ENCODE measurements around the gene GALNT15. TPM values are rescaled to one million over a fixed set of nuclear protein-coding genes. Genes with fewer than 3 reads are reported as not detected.

Gene GALNT15
- total and polyA plus RNA-seq, 2 of the 4 experiments (the other 2 are of a cell fraction) = 12.8 to 19.7 TPM

DNA sequence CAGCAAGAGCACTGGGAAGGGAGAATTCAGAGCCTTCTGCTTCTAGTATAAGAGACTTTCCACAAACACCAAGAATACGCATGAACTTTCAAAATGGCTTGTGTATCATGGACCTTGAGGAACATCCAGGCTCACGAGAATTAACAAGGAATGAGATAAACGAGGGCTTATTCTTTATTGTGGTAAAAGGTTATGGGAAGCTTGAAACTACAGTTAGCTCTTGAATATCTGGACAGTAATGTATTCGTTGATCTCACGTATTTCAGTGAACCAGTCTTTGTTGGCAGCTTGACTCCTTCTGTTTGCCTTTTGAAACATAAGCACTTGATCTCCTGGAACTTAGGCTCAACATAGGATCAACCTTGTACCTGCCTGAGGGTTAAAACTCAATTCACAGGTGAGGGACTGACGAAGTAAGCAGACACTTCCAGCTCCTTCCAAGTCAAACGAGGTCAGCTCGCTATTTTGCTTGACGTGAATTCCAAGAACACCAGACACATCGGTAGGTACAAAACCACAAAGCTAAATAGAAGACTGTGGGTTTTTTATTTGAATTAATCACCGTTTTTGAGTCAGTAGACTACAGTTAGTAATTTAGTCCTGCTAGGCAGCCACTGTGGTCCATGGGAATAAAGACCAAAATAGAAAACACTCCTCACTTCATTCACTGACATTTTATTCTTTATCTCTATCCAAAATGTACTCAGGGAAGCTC lies 30.8 kb downstream of the GALNT15 start:
- H3K27ac ChIP-seq (ENCODE audit: insufficient read depth, low read length) = no peak overlapping the region
- H2AFZ ChIP-seq (replicated peaks; ENCODE audit: low read length, poor library complexity) = no peak overlapping the region
- peak overlapping the region; percentile 7 for H2BK5ac ChIP-seq (ENCODE audit: low read depth, low read length, poor library complexity, severe bottlenecking)
- H3K36me3 ChIP-seq (ENCODE audit: control insufficient read depth, insufficient read depth, low read length) = peaks cover 37% of the 10 kb centered on the region
- ChIA-PET POLR2A (ENCODE audit: unreplicated experiment) (no interaction called here), CTCF (interaction anchor here (1.0 to 1.2 kb wide), 2 partner anchors 24 to 389 kb away, joined by 3 to 4 read pairs; no protein-coding TSS in a partner anchor)
- peaks cover 13% of the 10 kb centered on the region; the same call in 1 of the 2 replicates for H3K4me1 ChIP-seq (ENCODE audit: control insufficient read depth, insufficient read depth, low read length)
- no peak overlapping the region for H3K4me2 ChIP-seq (ENCODE audit: low read depth, low read length)
- in situ Hi-C loops (cut with MboI; ENCODE audit: low sequenced_read_pairs) (no loop called here), intact Hi-C loops (cut with micrococcal nuclease) (no loop called here), dilution Hi-C loops (cut with HindIII; ENCODE audit: low sequenced_read_pairs, unreplicated experiment) (no loop called here)
- H3K18ac ChIP-seq (ENCODE audit: low read depth, low read length) = no peak overlapping the region
- H2AK9ac ChIP-seq (replicated peaks; ENCODE audit: low read depth, low read length, poor library complexity) = no peak overlapping the region
- no peak overlapping the region for H3K9ac ChIP-seq (ENCODE audit: low read depth, low read length)
- BruUV-seq (replicated peaks) = no TSS peak
- peak overlapping the region; percentile 13; the same call in 1 of the 2 replicates for H3K14ac ChIP-seq (replicated peaks; ENCODE audit: low read depth, low read length)
- peak overlapping the region; percentile 4; the same call in 1 of the 2 replicates for H4K91ac ChIP-seq (ENCODE audit: insufficient read depth, low read depth, low read length)
- no peaks in the 10 kb centered on the region for H3K27me3 ChIP-seq (ENCODE audit: control insufficient read depth, insufficient read depth, low read length)
- no peaks in the 10 kb centered on the region for H3K79me1 ChIP-seq (ENCODE audit: low read depth in 1 of 2, low read length in 2 of 2)
- H2BK20ac ChIP-seq (ENCODE audit: low read depth, low read length) = peak overlapping the region; percentile 11; the same call in 1 of the 2 replicates
- no peak overlapping the region; the same call in 1 of the 2 replicates for H2AK5ac ChIP-seq (ENCODE audit: low read depth, low read length)
- H2BK120ac ChIP-seq (ENCODE audit: low read depth, low read length) = peak overlapping the region; percentile 21
- H3K9me1 ChIP-seq (ENCODE audit: insufficient read depth, low read length) = peaks cover 18% of the 10 kb centered on the region
- DNase-seq = peak; percentile 56
- no peak for ATAC-seq (ENCODE audit: low read depth)
- no peaks in the 10 kb centered on the region for H4K20me1 ChIP-seq (ENCODE audit: insufficient read depth, low read length)
- 0 out of 2 replicates have a peak overlapping the region, but pooled peaks have one; percentile 4 for H3K4ac ChIP-seq (ENCODE audit: low read depth, low read length)
- no peak overlapping the region; a peak in 1 of 4 replicates for H4K8ac ChIP-seq (ENCODE audit: low read depth in 2 of 2, low read length in 2 of 2)
- H4K5ac ChIP-seq (ENCODE audit: low read depth, low read length) = no peak overlapping the region
- H3K4me3 ChIP-seq (ENCODE audit: insufficient read depth, low read depth, low read length) = no peak overlapping the region
- peak overlapping the region; percentile 3; the same call in 2 of the 3 replicates for H2BK15ac ChIP-seq (ENCODE audit: low read depth, low read length)
- no peaks in the 10 kb centered on the region for H3K9me3 ChIP-seq (ENCODE audit: control insufficient read depth, insufficient read depth, low read length)
- TF ChIP-seq, protein P1, sequence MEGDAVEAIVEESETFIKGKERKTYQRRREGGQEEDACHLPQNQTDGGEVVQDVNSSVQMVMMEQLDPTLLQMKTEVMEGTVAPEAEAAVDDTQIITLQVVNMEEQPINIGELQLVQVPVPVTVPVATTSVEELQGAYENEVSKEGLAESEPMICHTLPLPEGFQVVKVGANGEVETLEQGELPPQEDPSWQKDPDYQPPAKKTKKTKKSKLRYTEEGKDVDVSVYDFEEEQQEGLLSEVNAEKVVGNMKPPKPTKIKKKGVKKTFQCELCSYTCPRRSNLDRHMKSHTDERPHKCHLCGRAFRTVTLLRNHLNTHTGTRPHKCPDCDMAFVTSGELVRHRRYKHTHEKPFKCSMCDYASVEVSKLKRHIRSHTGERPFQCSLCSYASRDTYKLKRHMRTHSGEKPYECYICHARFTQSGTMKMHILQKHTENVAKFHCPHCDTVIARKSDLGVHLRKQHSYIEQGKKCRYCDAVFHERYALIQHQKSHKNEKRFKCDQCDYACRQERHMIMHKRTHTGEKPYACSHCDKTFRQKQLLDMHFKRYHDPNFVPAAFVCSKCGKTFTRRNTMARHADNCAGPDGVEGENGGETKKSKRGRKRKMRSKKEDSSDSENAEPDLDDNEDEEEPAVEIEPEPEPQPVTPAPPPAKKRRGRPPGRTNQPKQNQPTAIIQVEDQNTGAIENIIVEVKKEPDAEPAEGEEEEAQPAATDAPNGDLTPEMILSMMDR (conservative IDR thresholded peaks at IDR 0.05; ENCODE audit: low read depth, low read length) = no peak
- TF ChIP-seq, protein P2, sequence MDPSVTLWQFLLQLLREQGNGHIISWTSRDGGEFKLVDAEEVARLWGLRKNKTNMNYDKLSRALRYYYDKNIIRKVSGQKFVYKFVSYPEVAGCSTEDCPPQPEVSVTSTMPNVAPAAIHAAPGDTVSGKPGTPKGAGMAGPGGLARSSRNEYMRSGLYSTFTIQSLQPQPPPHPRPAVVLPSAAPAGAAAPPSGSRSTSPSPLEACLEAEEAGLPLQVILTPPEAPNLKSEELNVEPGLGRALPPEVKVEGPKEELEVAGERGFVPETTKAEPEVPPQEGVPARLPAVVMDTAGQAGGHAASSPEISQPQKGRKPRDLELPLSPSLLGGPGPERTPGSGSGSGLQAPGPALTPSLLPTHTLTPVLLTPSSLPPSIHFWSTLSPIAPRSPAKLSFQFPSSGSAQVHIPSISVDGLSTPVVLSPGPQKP (IDR thresholded peaks at IDR 0.05; ENCODE audit: borderline replicate concordance, low read depth, low read length) = no peak
- TF ChIP-seq SMC3 (IDR thresholded peaks at IDR 0.05; ENCODE audit: low read depth, low read length) (no peak), CEBPB (IDR thresholded peaks at IDR 0.05; ENCODE audit: low read depth, low read length) (no peak)
- no peak overlapping the region for H3K56ac ChIP-seq (ENCODE audit: extremely low read depth, insufficient read depth, low read length)
- WGBS, 2 experiments (ENCODE audit: extremely low coverage in 2 of 2, insufficient read length in 1 of 2) = 83% methylated on average over 1 of the region's 11 CpGs; no CpG with 5 or more reads in 1 of the 2 experiments
- H3K23ac ChIP-seq (ENCODE audit: low read depth, low read length) = no peak overlapping the region
